ENCODE measurements around the gene UGGT1.

Gene UGGT1

GRCh38 chr2:128057334-128057733 lies 33.7 kb upstream of the UGGT1 start:
- CTCF ChIA-PET, result no interaction called here
- POLR2A ChIA-PET, result no interaction called here
- no peak for DNase-seq (ENCODE audit: extremely low spot score)
- no peak for TF ChIP-seq CTCF (IDR thresholded peaks at IDR 0.05; ENCODE audit: control extremely low read depth, extremely low read depth, low read depth, missing control alignments)

GRCh38 chr2:128058114-128058513 lies 32.9 kb upstream of the UGGT1 start:
- POLR2A ChIA-PET, result no interaction called here
- CTCF ChIA-PET, result no interaction called here
- no peak for DNase-seq (ENCODE audit: extremely low spot score)
- TF ChIP-seq CTCF (IDR thresholded peaks at IDR 0.05; ENCODE audit: control extremely low read depth, extremely low read depth, low read depth, missing control alignments), result no peak

DNA sequence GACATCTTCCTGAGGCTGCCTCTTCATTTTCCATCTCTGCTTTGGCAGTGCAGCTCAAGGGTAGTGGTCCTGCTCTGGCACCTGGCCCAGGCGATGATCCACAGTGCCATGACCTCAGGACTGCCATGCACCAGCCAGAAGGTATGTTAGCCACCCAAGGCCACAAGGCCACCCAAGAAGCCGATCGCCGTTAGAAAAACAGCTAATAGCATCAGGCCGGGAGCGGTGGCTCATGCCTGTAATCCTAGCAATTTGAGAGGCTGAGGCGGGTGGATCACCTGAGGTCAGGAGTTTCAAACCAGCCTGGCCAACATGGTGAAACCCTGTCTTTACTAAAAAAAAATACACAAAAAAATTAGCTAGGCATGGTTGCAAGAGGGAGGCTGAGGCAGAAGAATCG lies 28.4 kb upstream of the UGGT1 start:
- CTCF ChIA-PET, result interaction anchor here (0.8 to 4.4 kb wide), 10 partner anchors 8 to 176 kb away, joined by 3 to 26 read pairs (median 10); partner anchors contain the start of gene UGGT1
- DNase-seq (ENCODE audit: extremely low spot score), result no peak
- no peak for TF ChIP-seq CTCF (IDR thresholded peaks at IDR 0.05; ENCODE audit: control extremely low read depth, extremely low read depth, low read depth, missing control alignments)
- POLR2A ChIA-PET, result no interaction called here

DNA sequence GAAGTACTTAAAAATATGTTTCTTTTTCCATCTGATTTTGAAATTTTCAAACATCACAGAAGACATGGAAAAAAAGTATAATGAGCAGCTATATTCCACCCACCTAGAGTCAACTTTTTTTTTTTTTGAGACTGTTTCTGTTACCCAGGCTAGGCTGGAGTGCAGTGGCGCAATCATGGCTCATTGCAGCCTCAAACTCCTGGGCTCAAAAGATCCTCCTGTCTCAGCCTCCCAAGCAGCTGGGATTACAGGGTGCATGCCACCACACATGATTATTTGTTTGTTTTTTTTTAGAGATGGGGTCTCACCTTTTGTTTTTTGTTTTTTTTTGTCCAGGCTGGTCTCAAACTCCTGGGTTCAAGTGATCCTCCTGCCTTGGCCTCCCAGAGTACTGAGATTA lies 26.6 kb upstream of the UGGT1 start:
- no peak for TF ChIP-seq CTCF (IDR thresholded peaks at IDR 0.05; ENCODE audit: control extremely low read depth, extremely low read depth, low read depth, missing control alignments)
- POLR2A ChIA-PET, result no interaction called here
- CTCF ChIA-PET, result interaction anchor here (1.5 to 4.4 kb wide), 11 partner anchors 9 to 238 kb away, joined by 4 to 26 read pairs (median 9); no protein-coding TSS in a partner anchor
- no peak for DNase-seq (ENCODE audit: extremely low spot score)

- CTCF ChIA-PET, result no interaction called here
- TF ChIP-seq CTCF (IDR thresholded peaks at IDR 0.05; ENCODE audit: control extremely low read depth, extremely low read depth, low read depth, missing control alignments), result no peak
- POLR2A ChIA-PET, result no interaction called here
- no peak for DNase-seq (ENCODE audit: extremely low spot score)
Measured at GRCh38 chr2:128069769-128070168, 21.2 kb upstream of the UGGT1 start.

- TF ChIP-seq CTCF (IDR thresholded peaks at IDR 0.05; ENCODE audit: control extremely low read depth, extremely low read depth, low read depth, missing control alignments), result no peak
- no peak for DNase-seq (ENCODE audit: extremely low spot score)
- POLR2A ChIA-PET, result no interaction called here
- CTCF ChIA-PET, result interaction anchor here (0.7 to 3.2 kb wide), 3 partner anchors 10 to 129 kb away, joined by 3 to 26 read pairs (median 3); no protein-coding TSS in a partner anchor
Measured at GRCh38 chr2:128073278-128073677, 17.7 kb upstream of the UGGT1 start.
